Suppressor macrophage (primary cell): ENCODE results near the gene OSBP2.
A peak's percentile ranks its signal among the peaks of the same experiment; 100 is the strongest.

Experiments used
- DNase-seq, 4 experiments: peaks; one replicate each; pipeline ENCODE4 v3.0.0-alpha.2; 2020 to 2022

OSBP2 gene

DNA sequence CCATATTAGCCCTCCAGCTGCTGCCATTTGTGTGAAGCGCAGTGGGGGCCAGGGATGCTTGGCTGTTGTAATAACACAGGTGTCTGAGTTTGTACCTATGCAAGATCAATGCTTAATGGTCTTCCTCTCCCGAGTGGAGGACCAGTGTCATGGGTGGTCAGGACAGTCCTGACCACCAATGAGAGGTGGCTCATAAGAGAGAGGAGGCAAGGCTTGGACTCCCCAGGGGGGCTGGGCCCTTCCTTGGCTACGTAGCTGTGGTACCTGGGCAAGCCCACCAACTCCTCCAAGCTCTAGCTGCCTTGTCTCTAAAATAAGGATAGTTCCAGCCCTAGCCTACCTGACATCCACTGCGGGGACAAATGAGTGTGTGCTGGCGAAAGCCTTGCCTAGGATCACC, 79.2 kb downstream of the OSBP2 start:
- DNase-seq: no peak

DNA sequence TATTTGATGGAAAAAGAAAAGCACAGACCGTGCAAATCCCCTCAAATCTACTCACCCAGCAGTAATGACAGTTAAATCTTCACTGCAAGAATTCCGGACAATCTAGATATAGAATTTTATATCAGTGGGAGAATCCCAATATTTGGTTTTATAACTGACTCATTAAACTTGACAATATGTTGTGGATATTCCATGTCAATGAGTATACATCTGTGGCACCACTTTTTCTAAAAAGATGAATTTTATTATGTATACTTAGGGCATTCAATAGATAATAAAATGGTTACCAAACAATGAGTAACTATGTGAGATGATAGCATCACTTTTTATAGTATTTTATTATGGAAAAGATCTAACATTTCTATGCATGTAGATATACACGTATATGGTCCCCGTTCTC, 79.9 kb downstream of the OSBP2 start:
- no peak for DNase-seq

DNA sequence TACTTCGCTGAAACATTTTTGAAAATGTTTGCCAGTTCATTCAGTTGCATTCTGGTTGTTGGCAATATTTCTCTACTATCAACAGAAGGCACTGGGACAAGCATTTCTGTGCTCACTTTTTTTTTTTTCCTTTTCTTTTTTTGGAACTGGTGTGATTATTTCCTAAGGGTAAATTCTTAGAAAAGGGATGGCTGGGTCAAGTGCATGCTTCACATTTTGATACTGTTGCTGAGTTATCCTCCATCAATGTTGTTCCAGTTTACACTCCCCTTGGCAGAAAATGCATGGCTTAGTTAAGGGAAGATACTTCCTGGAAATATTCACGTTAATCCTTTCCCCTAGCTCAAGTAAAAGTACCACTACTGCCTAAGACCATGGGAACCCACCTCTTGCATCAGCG, 81.8 kb downstream of the OSBP2 start:
- DNase-seq: no peak

DNA sequence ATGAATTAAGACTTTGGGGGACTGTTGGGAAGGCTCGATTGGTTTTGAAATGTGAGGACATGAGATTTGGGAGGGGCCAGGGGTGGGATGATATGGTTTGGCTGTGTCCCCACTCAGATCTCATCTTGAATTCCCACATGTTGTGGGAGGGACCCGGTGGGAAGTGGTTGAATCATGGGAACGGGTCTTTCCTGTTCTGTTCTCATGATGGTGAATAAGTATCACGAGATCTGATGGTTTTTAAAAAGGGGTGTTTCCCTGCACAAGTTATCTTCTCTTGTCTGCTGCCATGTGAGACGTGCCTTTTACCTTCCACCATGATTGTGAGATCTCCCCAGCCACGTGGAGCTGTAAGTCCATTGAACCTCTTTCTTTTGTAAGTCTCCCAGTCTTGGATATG, 82.5 kb downstream of the OSBP2 start:
- peak in 3 of 4 experiments; percentile 31 to 49 (median 37) for DNase-seq

DNA sequence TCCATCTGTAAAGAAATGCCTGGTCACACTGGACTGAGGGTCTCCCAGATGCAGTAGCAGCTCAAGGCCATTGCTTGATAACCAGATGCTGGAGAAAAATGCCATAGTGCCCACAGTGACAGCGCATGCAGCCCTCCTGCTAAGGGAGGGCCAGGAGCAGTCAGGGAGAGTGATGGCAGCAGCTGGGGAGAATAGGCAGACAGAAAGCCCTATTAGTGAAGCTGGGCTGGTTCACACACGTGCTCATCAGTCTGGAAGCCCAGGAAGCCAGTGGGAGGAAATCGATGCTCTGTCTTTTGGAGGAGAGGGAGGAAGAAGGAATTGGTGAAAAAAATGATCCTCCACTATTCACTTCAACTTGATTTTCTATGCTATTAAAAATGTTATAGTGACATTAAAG, 82.9 kb downstream of the OSBP2 start:
- DNase-seq: no peak

DNA sequence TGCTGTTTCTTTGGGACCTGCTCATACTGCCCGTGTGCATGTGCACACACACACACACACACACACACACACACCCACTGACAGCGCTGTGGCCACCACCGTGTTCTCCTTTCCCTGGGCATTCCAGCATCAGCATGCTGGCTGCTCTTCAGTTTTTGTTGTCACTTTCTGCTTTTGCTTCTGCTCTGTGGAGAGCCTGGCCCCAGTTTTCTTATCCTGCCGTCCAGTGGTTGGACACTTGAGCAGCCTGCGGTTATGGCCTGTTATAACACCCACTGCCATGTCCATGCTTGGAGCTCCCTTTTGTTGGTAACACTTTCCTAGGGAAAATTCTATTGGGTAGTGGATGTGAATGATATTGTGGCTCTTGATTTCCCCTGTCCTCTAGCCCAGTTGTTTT, 83.6 kb downstream of the OSBP2 start:
- DNase-seq: no peak

DNA sequence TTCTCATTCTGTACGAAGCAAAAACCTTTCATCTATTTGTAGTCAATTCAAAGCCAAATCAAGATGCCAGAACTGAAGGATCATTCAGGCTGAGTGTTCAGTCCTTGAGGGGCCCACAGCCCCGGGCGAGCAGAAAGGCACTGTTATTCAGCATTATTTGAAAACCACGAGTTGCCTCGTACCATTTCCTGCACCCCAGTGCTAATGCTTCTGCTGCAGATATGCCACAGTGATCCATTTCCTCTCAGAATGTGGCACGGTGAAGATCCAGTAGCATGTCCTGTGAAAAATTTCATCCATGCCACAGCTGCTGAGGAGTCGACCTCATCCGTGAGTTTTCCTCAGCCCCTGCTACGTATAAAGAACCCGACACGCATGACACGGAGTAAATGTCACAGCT, 85.4 kb downstream of the OSBP2 start:
- no peak for DNase-seq

DNA sequence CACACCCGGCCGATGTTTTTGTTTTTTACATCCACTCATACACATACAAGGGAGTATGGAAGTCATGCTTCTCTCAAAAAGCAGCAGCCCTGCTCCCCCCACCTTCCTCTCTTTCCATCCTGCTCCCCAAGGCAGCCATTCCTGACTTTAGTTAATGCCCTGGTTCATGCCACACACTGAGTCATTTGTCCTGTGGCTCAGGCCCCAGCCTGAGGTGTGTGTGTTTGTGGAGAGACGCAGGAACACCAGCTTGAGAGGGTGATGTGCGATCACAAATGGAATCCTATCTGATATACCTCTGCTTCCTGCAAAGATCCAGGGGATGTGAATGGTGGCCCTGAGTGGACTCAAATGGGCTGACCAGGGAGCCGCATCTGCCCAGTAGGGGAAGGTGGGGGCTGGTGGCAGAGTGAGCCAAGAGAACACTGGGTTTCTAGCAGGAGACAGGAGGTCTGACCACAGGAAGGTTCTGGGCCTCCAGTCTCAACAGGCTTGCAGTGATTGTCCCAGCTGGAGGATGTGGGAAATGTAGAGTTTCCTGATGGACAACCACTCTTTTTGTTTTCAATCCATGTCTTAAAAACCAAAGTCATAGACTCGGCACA, 86.7 kb downstream of the OSBP2 start:
- DNase-seq: no peak

DNA sequence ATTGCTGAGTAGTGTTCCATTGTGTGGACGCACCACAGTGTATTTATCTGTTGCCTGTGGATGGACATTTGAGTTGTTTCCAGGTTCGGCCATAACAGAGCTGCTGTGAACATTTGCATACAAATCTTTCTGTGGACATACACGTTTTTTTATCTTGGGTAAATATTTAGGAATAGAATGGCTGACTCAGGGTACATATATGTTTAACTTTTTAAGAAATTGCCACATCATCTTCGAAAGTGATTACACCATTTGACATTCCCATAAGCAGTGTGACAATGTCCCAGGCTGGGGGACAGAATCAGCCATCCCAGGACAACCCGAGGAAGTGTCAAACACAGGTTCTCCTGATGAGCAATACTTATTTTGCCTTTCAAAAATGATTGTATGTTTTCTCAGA, 87.9 kb downstream of the OSBP2 start:
- no peak for DNase-seq

DNA sequence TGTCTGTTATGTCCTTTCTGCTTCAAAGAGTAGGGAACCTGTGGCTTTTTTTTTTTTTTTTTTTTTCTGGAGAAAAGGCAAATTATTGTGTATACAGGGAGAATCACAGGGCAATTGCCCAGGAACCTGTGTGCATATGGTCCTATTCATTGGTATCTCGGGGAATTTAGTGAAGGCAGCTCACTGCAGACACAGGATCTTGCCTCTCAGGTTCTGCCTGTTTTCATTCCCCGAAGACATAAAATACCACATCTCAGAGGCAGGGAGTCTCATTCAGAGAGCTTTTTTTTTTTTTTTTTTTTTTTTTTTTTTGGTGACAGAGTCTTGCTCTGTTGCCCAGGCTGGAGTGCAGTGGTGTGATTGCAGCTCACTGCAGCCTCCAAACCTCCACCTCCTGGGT, 88.3 kb downstream of the OSBP2 start:
- DNase-seq: no peak

DNA sequence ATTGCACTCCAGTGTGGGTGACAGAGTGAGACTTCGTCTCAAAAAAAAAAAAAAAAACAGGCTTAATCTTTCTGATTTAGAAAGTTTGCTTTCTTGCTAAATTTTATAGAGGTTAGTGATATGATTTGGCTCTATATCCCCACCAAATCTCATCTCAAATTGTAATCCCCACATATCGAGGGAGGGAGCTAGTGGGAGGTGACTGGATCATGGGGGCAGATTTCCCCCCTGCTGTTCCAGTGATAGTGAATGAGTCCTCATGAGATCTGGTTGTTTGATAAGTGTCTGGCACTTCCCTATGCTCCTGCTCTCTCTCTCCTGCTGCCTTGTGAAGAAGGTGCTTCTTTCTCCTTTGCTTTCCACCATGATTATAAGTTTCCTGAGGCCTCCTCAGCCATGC, 90.9 kb downstream of the OSBP2 start:
- DNase-seq: no peak

DNA sequence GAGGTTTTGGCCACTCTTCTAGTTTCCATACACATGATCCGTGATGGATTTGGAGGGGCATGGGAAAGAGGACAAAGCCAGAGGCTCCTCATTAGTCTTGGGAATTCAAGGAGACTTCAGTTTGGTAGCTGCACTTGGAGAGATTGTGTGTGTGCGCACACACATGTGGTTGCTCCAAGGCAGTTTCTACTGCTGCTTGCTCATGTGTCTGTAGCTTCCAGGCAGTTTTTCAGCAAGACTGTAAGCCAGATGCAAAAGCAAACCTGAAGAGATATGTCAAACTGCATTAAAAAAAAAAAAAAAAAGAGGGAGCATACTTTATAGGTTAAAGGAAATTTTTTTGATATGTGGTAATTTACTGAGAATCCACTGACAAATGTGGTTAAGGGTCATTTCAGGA, 95.7 kb downstream of the OSBP2 start:
- no peak for DNase-seq

DNA sequence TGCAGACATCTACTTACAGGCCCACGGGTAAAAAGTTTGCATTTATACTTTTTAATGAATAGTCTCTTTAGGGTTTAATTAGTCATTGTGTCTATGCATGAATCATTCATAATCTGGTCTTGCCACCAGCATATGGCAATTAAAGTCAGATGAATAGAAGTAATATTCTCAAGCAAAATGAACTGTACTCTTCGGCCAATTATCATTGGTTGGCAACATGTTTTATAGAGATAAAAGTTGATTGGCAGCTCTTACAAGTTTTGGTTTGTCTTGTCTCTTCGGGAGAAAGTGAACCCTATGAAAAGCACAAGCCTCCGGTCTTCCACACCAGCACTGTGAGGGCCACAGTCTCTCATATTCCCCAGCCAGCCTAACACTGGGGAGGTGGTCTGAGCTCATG, 97.8 kb downstream of the OSBP2 start:
- DNase-seq: no peak

DNA sequence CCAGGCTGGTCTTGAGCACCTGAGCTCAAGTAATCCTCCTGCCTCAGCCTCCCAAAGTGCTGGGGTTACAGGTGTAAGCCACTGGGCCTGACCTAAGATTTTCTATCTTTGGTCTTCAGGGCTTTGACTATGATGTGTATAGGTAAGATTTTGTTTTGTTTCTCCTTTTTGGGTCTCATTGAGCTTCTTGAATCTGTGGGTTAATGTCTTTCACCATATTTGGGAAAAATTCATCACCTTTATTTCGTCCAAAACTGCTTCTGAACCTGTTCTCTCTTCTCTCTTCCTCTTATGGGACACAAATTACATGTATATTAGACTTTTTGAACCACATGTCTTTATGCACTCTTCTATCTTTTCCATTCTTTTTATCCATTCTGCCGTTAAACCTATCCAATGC, 100.4 kb downstream of the OSBP2 start:
- DNase-seq: no peak

DNA sequence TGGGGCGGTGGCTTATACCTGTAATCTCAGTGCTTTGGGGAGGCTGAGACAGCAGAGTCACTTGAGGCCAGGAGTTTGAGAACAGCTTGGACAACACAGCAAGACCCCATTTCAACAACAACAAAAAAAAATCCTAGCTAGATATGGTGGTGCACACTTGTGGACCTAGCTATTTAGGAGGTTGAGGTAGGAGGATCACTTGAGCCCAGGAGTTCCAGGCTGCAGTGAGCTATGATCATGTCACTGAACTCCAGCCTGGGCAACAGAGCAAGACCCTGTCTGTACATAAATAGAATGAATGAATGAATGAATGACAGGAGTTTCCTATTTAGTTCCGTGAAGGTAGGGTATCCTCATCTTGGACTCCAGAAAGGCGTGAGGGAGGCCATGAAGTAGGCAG, 107.0 kb downstream of the OSBP2 start:
- DNase-seq: no peak

DNA sequence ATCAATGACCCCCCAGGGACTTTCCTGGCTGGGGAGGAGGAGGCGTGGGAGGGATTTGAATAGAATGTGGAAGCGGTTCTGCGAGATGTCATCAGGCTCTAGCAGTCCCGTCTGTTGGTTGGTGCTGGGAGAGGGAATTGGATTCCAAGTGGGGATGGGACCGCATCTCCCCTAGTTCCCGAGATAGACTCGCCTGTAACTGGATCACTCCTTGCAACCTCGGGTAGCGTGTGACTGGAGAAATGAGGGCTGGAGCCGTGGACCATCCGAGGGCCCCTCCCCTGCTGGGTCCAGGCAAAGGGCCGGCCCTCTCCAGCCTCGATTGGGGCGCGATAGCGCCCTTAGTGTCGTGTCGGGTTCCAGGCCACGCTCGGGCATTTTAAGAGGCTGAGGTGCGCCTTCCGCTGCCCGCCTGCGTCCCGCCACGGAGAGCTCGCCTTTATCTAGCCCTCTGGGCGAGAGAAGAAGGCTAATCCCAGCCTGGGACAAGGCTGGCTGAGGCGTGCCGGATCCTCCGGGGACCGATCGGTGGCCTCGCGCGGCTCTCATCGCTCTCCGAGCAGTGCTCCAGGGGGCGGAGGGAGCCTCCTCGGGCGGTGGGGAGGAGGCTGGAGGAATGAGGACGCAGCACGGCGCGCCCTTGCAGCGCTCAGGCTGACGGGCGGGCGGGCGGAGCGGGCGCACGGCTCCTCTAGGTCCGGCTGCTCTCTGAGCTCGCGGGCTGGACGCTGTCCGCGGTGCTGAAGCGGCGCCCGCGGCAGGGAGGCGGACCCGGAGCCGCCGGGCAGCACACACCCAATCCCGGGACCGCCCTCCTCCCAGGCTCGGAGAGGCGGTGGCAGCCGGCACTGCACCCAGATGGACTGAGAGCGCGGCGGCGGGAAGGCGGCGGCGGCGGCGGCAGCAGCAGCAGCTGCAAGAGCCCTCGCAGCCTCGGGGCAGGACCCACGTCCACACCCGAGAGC, 107.8 kb downstream of the OSBP2 start:
- DNase-seq: peak; percentile 92 to 97 (median 96)

DNA sequence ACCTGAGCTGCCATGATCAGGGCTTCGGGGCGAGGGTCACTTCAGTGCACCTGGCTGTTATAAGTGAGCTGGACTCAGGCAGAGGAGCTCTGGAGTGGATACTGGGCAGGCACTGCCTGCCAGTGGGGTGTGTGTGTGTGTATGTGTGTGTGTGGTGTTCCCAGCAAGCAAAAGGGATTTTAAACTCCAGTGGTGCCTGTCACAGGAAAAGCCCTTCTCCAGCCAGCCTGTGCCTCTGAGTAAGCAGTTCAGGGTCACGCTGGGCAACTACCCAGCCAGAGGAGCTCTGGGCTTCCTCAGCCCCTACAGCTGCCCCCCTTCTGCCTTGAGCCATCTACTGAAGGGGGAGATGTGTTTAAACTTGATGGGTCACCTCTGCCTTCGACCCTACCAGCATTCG, 109.0 kb downstream of the OSBP2 start:
- no peak for DNase-seq

DNA sequence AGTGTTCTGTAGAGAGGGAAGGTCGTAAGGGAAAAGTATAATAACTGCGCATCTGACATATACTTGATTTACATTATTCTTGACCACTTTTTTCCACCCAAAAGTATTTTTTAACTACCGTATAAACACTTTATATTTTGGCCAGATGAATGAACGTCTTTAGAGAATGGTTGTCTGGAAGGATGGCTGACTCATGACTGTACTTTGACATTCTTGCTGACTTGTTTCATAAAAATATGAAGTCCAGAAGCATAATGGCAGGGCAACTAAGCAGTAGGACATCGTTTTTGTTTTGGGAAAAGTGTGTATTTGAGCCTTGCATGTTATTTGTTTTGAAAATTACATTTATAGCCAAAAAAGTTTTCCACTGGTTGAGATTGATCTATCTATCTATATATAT, 110.0 kb downstream of the OSBP2 start:
- no peak for DNase-seq

DNA sequence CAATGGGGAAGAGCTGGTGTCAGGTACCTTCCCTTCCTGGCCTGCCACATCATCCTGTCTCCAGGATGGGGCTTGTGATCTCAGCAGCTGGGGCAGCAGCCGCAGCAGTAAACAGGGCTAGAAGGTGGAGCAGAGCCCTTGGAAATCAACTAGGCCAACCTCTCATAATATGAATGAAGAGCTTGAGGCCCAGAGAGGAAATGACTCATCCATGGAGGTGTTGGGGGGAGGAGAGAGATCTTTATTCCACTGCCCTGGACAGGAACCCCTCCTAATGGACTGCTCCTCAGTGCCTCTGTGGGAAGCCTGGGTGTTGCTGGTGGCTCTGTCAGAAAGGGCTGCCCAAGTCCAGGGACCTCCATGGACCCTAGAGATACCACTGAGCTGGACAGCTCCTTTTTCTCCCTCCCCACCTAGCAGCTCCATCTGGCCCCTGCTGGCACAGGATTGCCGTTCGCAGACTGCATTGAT, 111.8 kb downstream of the OSBP2 start:
- DNase-seq: no peak

DNA sequence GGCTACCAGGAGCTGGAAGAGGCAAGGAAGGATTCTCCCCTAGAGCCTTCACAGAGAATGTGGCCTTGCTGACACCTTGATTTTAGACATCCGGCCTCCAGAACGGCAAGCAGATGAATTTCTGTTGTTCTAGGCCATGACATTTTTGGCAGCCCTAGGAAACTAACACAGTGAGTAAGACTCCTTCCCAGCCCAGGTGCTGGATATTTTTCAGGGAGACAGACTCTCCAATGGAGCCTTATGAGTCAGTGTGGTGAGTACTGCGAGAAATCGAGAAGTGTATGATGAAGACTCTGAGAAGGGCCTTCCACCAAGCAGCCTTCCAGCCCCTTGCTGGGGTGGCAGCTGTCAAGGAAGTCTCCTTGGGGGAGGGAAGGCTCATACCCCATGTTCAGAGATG, 114.4 kb downstream of the OSBP2 start:
- no peak for DNase-seq

DNA sequence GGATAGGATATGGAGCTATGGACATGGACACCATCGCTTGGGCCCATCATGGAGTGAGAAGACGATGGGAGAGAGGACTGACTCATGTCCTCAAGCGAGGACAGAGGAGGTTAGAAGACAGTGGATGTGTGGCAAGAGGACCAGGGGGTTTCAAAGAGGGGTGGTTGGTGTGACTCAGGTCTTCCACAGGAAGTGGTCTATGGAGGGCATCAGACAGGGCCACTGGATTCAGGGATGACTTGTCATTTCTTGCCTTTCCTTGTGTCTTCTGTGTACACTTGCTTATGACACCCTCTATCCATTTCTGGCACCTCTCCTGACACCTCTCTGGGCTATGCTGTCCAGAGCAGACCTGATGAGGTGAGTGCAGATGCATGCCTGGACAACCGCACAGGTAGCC, 115.4 kb downstream of the OSBP2 start:
- DNase-seq: no peak

DNA sequence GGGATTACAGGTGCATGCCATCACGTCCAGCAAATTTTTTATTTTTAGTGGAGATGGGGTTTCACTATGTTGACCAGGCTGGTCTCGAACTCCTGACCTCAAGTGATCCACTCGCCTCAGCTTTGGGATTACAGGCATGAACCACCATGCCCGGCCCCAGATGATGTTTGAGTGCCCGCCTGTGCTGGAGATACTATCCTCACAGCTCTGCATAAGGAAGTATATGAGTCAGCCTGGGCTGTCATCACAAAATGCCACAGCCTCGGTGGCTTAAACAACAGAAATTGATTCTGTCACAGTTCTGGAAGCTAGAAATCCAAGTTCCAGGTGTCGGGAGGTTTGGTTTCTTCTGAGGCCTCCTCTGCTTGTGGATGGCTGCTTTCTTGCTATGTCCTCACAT, 119.3 kb downstream of the OSBP2 start:
- no peak for DNase-seq

DNA sequence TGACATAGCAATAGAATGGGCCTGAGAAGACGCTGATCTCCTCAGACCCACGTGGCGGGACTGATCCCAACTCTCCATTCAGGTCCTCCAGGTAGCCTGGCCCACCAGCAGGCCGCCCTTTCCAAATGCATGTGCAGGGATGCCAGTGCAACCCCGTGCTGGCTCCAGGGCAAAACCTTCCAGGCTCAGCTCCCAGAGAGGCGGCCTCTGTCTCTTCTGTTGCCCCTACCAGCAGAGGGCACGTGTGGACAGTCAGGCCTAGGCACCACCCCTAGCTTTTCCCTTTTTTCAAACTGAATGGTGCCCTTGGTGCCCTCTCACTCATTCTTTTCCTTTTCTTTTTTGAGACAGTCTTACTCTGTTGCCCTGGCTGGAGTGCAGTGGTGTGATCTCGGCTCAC, 121.7 kb downstream of the OSBP2 start:
- no peak for DNase-seq

DNA sequence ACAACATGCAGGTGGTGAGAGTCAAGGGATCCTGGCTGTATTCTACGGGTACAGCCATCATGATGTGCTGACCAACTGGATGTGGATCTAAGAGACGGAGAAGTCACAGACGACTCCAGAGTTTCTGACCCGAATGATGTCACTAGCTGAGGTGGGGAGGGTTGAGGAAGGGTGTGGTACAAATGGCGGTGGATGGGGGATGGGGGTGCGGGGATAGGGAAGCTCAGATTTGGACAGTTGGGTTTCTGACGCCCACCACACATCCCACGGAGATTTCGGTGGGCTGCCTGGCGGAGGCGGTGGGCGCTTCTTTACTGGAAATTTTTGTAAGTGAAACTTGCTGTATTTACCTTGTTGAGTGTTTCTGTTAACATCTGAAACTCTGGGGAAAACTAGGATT, 126.7 kb downstream of the OSBP2 start:
- no peak for DNase-seq
